GM06990 (cell line): Measurements from ENCODE around the gene SLC17A5.

Experiments used
- DNase-seq: peaks from one replicate; pipeline ENCODE4 v3.0.0-alpha.2; 2011; ENCODE audit not compliant: insufficient read length; ENCODE audit errors: extremely low read depth
- H3K27me3 ChIP-seq: replicated peaks from 2 replicates; pipeline ENCODE4 v1.6.0; 2011; ENCODE audit warnings: low read length; ENCODE audit not compliant: control insufficient read depth, insufficient read depth
- H3K36me3 ChIP-seq: 2 replicates; pipeline ENCODE4 v1.5.1; 2011; ENCODE audit warnings: low read length; ENCODE audit not compliant: control insufficient read depth, insufficient read depth
- H3K4me3 ChIP-seq: replicated peaks from 2 replicates; pipeline ENCODE4 v1.5.1; 2011; ENCODE audit warnings: low read depth, mild to moderate bottlenecking, control low read depth, low read length
- CTCF ChIP-seq: IDR thresholded peaks from 2 replicates; pipeline ENCODE4 v1.5.1; 2011; ENCODE audit warnings: low read length, control low read depth, mild to moderate bottlenecking, inconsistent platforms; ENCODE audit not compliant: insufficient read depth, poor library complexity, severe bottlenecking

SLC17A5 gene

GRCh38 chr6:73653571-73654424 lies at the start of gene SLC17A5:
Gene SLC17A5 (minus strand): TSS chr6:73653992. CDS start chr6:73653886, 106 bp downstream.
- TF ChIP-seq CTCF: no peak
- peak; percentile 96 for DNase-seq
- Histone ChIP-seq H3K36me3 (no peaks in the 10 kb centered on the region), H3K27me3 (no peaks in the 10 kb centered on the region), H3K4me3 (peak within 1 kb of the TSS; percentile 89)

- Histone ChIP-seq H3K36me3 (no peaks in the 10 kb centered on the region), H3K4me3 (no peak overlapping the region), H3K27me3 (no peaks in the 10 kb centered on the region)
- TF ChIP-seq CTCF: no peak
- no peak for DNase-seq
Observed at GRCh38 chr6:73703466-73703865, 49.7 kb upstream of the SLC17A5 start.

- no peaks in the 10 kb centered on the region for H3K27me3 ChIP-seq
Observed at GRCh38 chr6:73702444-73702843, 48.7 kb upstream of the SLC17A5 start.

GRCh38 chr6:73699676-73700459 lies 46.1 kb upstream of the SLC17A5 start:
- Histone ChIP-seq H3K27me3 (no peaks in the 10 kb centered on the region), H3K4me3 (no peak overlapping the region), H3K36me3 (no peaks in the 10 kb centered on the region)
- no peak for TF ChIP-seq CTCF
- no peak for DNase-seq

More at GRCh38 chr6:73702444-73702843, 48.7 kb upstream of the SLC17A5 start:
- no peak for DNase-seq
- Histone ChIP-seq H3K36me3 (no peaks in the 10 kb centered on the region), H3K4me3 (no peak overlapping the region)
- TF ChIP-seq CTCF: no peak

GRCh38 chr6:73696966-73697655 lies 43.3 kb upstream of the SLC17A5 start:
- no peaks in the 10 kb centered on the region for H3K27me3 ChIP-seq
- DNase-seq: no peak
- peak overlapping the region; percentile 70 for H3K4me3 ChIP-seq
- no peak for TF ChIP-seq CTCF
- no peaks in the 10 kb centered on the region for H3K36me3 ChIP-seq
